IMR-90 (cell line): Measurements from ENCODE around the gene CADM1. TPM values are rescaled to one million over a fixed set of nuclear protein-coding genes. Genes with fewer than 3 reads are reported as not detected.

Experiments used
- ATAC-seq: fragments of 200-7000 bp; cut with Tn5 transposase; 2 replicates; pipeline ENCODE4 v1.9.1; 2020; ENCODE audit warnings: low read depth, mild to moderate bottlenecking, moderate library complexity
- BruUV-seq: library from RNA; stranded (reverse); fragments of 400-500 nt; replicated peaks from 2 replicates; lab custom pipeline; 2021; lab: Mats Ljungman, UMichigan
- CTCF ChIA-PET: fragments of 300-600 bp; formaldehyde crosslinking; extraction: SDS; loops from one replicate; lab custom pipeline; 2021; ENCODE audit warnings: antibody characterized with exemption; lab: Yijun Ruan, JAX
- POLR2A ChIA-PET: fragments of 300-600 bp; sonication (Branson Sonifier 250); formaldehyde crosslinking; loops from one replicate; lab custom pipeline; 2022; ENCODE audit warnings: antibody characterized with exemption; ENCODE audit not compliant: unreplicated experiment; lab: Charles Lee
- DNase-seq: peaks from one replicate; pipeline ENCODE4 v3.0.0; 2013
- H2AFZ ChIP-seq: replicated peaks from 2 replicates; pipeline ENCODE3; 2013; ENCODE audit warnings: low read length, mild to moderate bottlenecking; ENCODE audit not compliant: poor library complexity
- H2AK5ac ChIP-seq: 2 replicates; pipeline ENCODE4 v1.6.1; 2013; ENCODE audit warnings: low read depth, low read length, inconsistent platforms
- H2AK9ac ChIP-seq: replicated peaks from 2 replicates; pipeline ENCODE3; 2013; ENCODE audit warnings: mild to moderate bottlenecking, low read depth, low read length, moderate library complexity; ENCODE audit not compliant: poor library complexity
- H2BK120ac ChIP-seq: 2 replicates; pipeline ENCODE4 v1.6.1; 2013; ENCODE audit warnings: low read depth, low read length, inconsistent platforms
- H2BK15ac ChIP-seq: 3 replicates; pipeline ENCODE4 v1.6.1; 2013; ENCODE audit warnings: low read depth, low read length, inconsistent platforms
- H2BK20ac ChIP-seq: 2 replicates; pipeline ENCODE4 v1.6.1; 2013; ENCODE audit warnings: low read depth, mild to moderate bottlenecking, inconsistent platforms, low read length, moderate library complexity
- H2BK5ac ChIP-seq: 2 replicates; pipeline ENCODE4 v1.6.1; 2013; ENCODE audit warnings: mild to moderate bottlenecking, low read depth, low read length, inconsistent platforms; ENCODE audit not compliant: poor library complexity, severe bottlenecking
- H3K14ac ChIP-seq: replicated peaks from 2 replicates; pipeline ENCODE4 v1.6.1; 2013; ENCODE audit warnings: low read depth, low read length, inconsistent platforms
- H3K18ac ChIP-seq: 2 replicates; pipeline ENCODE4 v1.6.1; 2013; ENCODE audit warnings: low read depth, low read length, control low read depth
- H3K23ac ChIP-seq: 2 replicates; pipeline ENCODE4 v1.6.1; 2013; ENCODE audit warnings: low read depth, low read length, inconsistent platforms
- H3K27ac ChIP-seq: 2 replicates; pipeline ENCODE4 v1.5.1; 2013; ENCODE audit warnings: mild to moderate bottlenecking, control low read depth, low read length; ENCODE audit not compliant: insufficient read depth
- H3K27me3 ChIP-seq: 2 replicates; pipeline ENCODE4 v1.6.1; 2013; ENCODE audit warnings: low read length; ENCODE audit not compliant: control insufficient read depth, insufficient read depth
- H3K36me3 ChIP-seq: 2 replicates; pipeline ENCODE4 v1.6.1; 2013; ENCODE audit warnings: low read length, mixed read lengths; ENCODE audit not compliant: control insufficient read depth, insufficient read depth
- H3K4ac ChIP-seq: 2 replicates; pipeline ENCODE4 v1.6.1; 2013; ENCODE audit warnings: low read depth, low read length, inconsistent platforms
- H3K4me1 ChIP-seq: 2 replicates; pipeline ENCODE4 v1.6.1; 2013; ENCODE audit warnings: low read length, mixed read lengths; ENCODE audit not compliant: control insufficient read depth, insufficient read depth
- H3K4me2 ChIP-seq: 2 replicates; pipeline ENCODE4 v1.6.1; 2013; ENCODE audit warnings: low read depth, mild to moderate bottlenecking, control low read depth, low read length, moderate library complexity
- H3K4me3 ChIP-seq: 2 replicates; pipeline ENCODE4 v1.5.1; 2013; ENCODE audit warnings: low read depth, mild to moderate bottlenecking, control low read depth, low read length, moderate library complexity; ENCODE audit not compliant: insufficient read depth
- H3K56ac ChIP-seq: 2 replicates; pipeline ENCODE4 v1.6.1; 2013; ENCODE audit warnings: low read length, inconsistent platforms; ENCODE audit not compliant: insufficient read depth; ENCODE audit errors: extremely low read depth
- H3K79me1 ChIP-seq, 2 experiments: 2 replicates each; pipeline ENCODE4 v1.6.1; 2013; ENCODE audit warnings: low read length in 2 of 2, inconsistent platforms in 1 of 2, low read depth in 1 of 2
- H3K9ac ChIP-seq: 2 replicates; pipeline ENCODE4 v1.6.1; 2013; ENCODE audit warnings: low read depth, low read length, control low read depth
- H3K9me1 ChIP-seq: 2 replicates; pipeline ENCODE4 v1.6.1; 2013; ENCODE audit warnings: low read length, inconsistent platforms; ENCODE audit not compliant: insufficient read depth
- H3K9me3 ChIP-seq: 2 replicates; pipeline ENCODE4 v1.6.1; 2013; ENCODE audit warnings: low read length; ENCODE audit not compliant: control insufficient read depth, insufficient read depth
- H4K20me1 ChIP-seq: 2 replicates; pipeline ENCODE4 v1.6.1; 2013; ENCODE audit warnings: low read length, inconsistent platforms; ENCODE audit not compliant: insufficient read depth
- H4K5ac ChIP-seq: 2 replicates; pipeline ENCODE4 v1.6.1; 2013; ENCODE audit warnings: mild to moderate bottlenecking, low read depth, low read length, control low read depth
- H4K8ac ChIP-seq, 2 experiments: 2 replicates each; pipeline ENCODE4 v1.6.1; 2013; ENCODE audit warnings: low read depth in 2 of 2, low read length in 2 of 2, control low read depth in 1 of 2, inconsistent platforms in 1 of 2
- H4K91ac ChIP-seq: 2 replicates; pipeline ENCODE4 v1.6.1; 2013; ENCODE audit warnings: low read depth, low read length, inconsistent platforms; ENCODE audit not compliant: insufficient read depth
- POLR2A ChIP-seq: IDR thresholded peaks from 2 replicates; pipeline ENCODE4 v1.6.1; 2012; ENCODE audit warnings: mild to moderate bottlenecking, low read depth, low read length
- WGBS, 2 experiments: methylation state at CpG; one replicate each; pipeline versions ENCODE4 v1.1.5 to v1.1.7; 2013; ENCODE audit warnings: missing lambda C conversion rate in 2 of 2; ENCODE audit not compliant: insufficient read length in 1 of 2; ENCODE audit errors: extremely low coverage in 2 of 2; 5-methylcytosine and 5-hydroxymethylcytosine counted together
- dilution Hi-C: fragments of 300-500 bp; cut with HindIII; formaldehyde crosslinking; loops from one replicate; pipeline ENCODE4 v1.14.3; 2018; ENCODE audit warnings: low sequenced_read_pairs; ENCODE audit not compliant: unreplicated experiment
- in situ Hi-C: fragments of 300-500 bp; cut with MboI; formaldehyde crosslinking; loops from 3 replicates; pipeline ENCODE4 v1.14.3; 2019; ENCODE audit warnings: low sequenced_read_pairs, inconsistent platforms, mixed read lengths
- intact Hi-C: fragments of 100-400 bp; cut with micrococcal nuclease; formaldehyde crosslinking; loops from 2 replicates; pipeline ENCODE4 v1.10.0; 2022
- microRNA-seq, 2 experiments: library from miRNA; stranded (forward) in 1 of 2; unstranded in 1 of 2; fragments of 10-50 nt in 1 of 2; fragments of <30 nt in 1 of 2; gene quantifications in 1 of 2; microRNA quantifications in 1 of 2; one replicate each; pipeline versions ENCODE3 to v1.1.0; 2013 to 2020; ENCODE audit not compliant: insufficient read depth in 1 of 2, insufficient read length in 1 of 2, unreplicated experiment in 1 of 2
- polyA plus RNA-seq, 3 experiments: library from polyadenylated mRNA; depleted of rRNA; stranded (reverse); fragments of >200 nt; gene quantifications; 2 replicates each; pipeline ENCODE4 v1.2.3, GENCODE V29; 2012; ENCODE audit warnings: low replicate concordance in 1 of 3
- small RNA-seq, 5 experiments: library from RNA; depleted of rRNA; stranded (forward); fragments of <200 nt; gene quantifications; one replicate each; pipeline ENCODE3, GENCODE V24; 2012
- total RNA-seq: library from RNA; depleted of rRNA; stranded (reverse); fragments of >200 nt; gene quantifications from 2 replicates; pipeline ENCODE4 v1.2.3, GENCODE V29; 2012
- TF ChIP-seq, protein P1 (sequence below): fragments of 150-350 bp; IDR thresholded peaks from 2 replicates; pipeline ENCODE4 v1.6.1; 2016; ENCODE audit warnings: low read depth, mild to moderate bottlenecking, low read length, moderate library complexity, borderline replicate concordance

CADM1 gene
- total and polyA plus RNA-seq, 2 of the 4 experiments (the other 2 are of a cell fraction) = 28.8 to 77.1 TPM

DNA sequence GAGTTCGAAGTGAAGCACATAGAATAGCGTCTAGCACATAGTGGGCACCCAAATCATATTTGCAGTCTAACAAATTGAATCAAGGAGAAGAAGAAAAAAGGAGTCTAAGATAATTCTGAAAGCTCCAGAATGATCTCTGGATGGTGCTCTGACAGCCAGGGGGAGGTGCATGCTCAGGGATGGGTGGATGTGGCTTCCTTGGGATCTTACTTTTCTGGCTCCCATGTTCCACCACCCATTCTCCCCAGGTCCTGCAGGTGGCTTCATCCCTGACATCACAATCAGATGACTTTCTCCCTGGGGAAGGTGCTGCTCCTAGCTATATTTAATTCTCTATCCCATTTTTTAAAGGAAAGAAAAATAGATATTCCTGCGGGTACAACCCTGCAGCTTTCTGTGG is 381.9 kb downstream of the CADM1 start:
- no peak overlapping the region for H3K4me3 ChIP-seq
- H3K27ac ChIP-seq = no peak overlapping the region
- no peak overlapping the region for H3K18ac ChIP-seq
- in situ Hi-C loops = no loop called here
- ChIA-PET POLR2A (no interaction called here), CTCF (interaction anchor here (0.6 kb wide), 1 partner anchor 746 kb away, joined by 5 read pairs; no protein-coding TSS in a partner anchor)
- H2BK15ac ChIP-seq = no peak overlapping the region
- intact Hi-C loops = no loop called here
- ATAC-seq (no peak), DNase-seq (no peak)
- H3K4me2 ChIP-seq = no peak overlapping the region
- no peak overlapping the region for H2AK5ac ChIP-seq
- no peak overlapping the region for H3K23ac ChIP-seq
- H3K4me1 ChIP-seq = no peaks in the 10 kb centered on the region
- no CpG with 5 or more reads among the region's 3 CpGs for WGBS, 2 experiments
- no TSS peak for BruUV-seq
- no peak overlapping the region for H4K5ac ChIP-seq
- no peak overlapping the region for H2AFZ ChIP-seq
- dilution Hi-C loops = no loop called here
- H4K8ac ChIP-seq = no peak overlapping the region
- H2BK5ac ChIP-seq = no peak overlapping the region
- H3K4ac ChIP-seq = no peak overlapping the region
- no peak overlapping the region for H2BK120ac ChIP-seq
- no peak overlapping the region for H3K14ac ChIP-seq
- H3K9me3 ChIP-seq = no peaks in the 10 kb centered on the region
- H2BK20ac ChIP-seq = no peak overlapping the region
- H3K27me3 ChIP-seq = peaks cover 10% of the 10 kb centered on the region; the same call in 1 of the 2 replicates
- no peak overlapping the region for H4K91ac ChIP-seq
- H3K36me3 ChIP-seq = no peaks in the 10 kb centered on the region
- no peak overlapping the region for H3K9ac ChIP-seq
- TF ChIP-seq POLR2A = no peak
- TF ChIP-seq, protein P1, sequence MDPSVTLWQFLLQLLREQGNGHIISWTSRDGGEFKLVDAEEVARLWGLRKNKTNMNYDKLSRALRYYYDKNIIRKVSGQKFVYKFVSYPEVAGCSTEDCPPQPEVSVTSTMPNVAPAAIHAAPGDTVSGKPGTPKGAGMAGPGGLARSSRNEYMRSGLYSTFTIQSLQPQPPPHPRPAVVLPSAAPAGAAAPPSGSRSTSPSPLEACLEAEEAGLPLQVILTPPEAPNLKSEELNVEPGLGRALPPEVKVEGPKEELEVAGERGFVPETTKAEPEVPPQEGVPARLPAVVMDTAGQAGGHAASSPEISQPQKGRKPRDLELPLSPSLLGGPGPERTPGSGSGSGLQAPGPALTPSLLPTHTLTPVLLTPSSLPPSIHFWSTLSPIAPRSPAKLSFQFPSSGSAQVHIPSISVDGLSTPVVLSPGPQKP = no peak
- no peaks in the 10 kb centered on the region for H3K79me1 ChIP-seq
- H3K9me1 ChIP-seq = no peaks in the 10 kb centered on the region
- H3K56ac ChIP-seq = no peak overlapping the region
- no peaks in the 10 kb centered on the region for H4K20me1 ChIP-seq
- H2AK9ac ChIP-seq = no peak overlapping the region

Small RNAs within 50 kb of the gene (microRNA-seq; reads per million reads assigned to microRNA genes)
- not detected for gene RF01293 (ENCODE audit: insufficient read depth, insufficient read length)

Small RNAs within 50 kb of the gene (small RNA-seq; reads per million reads assigned to genes)
- gene RF01293 = 0 reads per million in 5 experiments
